ENCODE data around the gene OGFOD1. TPM values are rescaled to one million over a fixed set of nuclear protein-coding genes. Genes with fewer than 3 reads are reported as not detected.

The OGFOD1 gene
- total and polyA plus RNA-seq, 2 of the 13 experiments (the other 11 are each of a cell fraction or from before 2014, with no cell fraction given): 35.2 to 81.3 TPM

DNA sequence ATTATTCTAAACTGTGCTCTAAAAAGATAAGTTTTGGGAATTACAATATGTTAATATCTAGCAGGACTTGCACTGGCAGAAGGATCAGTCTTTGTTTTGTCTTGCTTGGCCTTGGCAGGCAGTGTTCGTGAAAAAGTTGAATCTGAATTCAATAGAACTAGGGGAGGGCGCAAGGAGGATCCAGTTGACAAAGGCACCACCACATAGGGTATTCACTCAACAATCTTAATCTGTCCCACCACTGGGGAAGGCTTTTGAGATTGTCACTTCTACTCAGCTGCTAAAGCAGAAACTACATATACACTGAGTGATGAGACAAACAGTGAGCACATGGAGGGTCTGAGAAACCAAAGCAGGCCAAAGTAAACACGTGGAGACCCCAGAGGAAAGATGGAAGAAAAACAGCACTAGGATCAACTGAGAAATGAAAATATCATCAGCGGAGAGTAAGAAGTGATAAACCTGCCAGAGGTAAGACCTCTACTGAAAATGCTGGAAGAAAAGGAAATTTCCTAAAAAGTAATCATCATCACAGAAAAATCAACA is 28.4 kb upstream of the OGFOD1 start:
- POLR2A ChIA-PET: interaction anchor here (0.7 to 2.4 kb wide), 4 partner anchors 14 to 29 kb away, joined by 3 to 8 read pairs (median 4); partner anchors contain the start of genes NUDT21 and OGFOD1
- WGBS (ENCODE audit: low lambda C conversion rate): 58% methylated on average over 4 of the region's 4 CpGs
- H3K79me2 ChIP-seq (ENCODE audit: insufficient read depth, low read length): peaks cover 62% of the 10 kb centered on the region
- CTCF ChIA-PET (ENCODE audit: low intra/inter-chr PET ratio, low total read pairs): no interaction called here
- no peak for FAIRE-seq
- ATAC-seq: no peak
- H3K9me3 ChIP-seq (ENCODE audit: low read length): no peaks in the 10 kb centered on the region
- peaks cover 60% of the 10 kb centered on the region for H3K4me1 ChIP-seq (ENCODE audit: insufficient read depth, low read length)
- peak overlapping the region; percentile 89 for H3K4me2 ChIP-seq (ENCODE audit: low read depth, low read length)
- intact Hi-C loops (cut with micrococcal nuclease; ENCODE audit: unreplicated experiment): loop anchor here (2.0 kb wide), 1 partner anchor 14 kb away; no protein-coding TSS in a partner anchor
- TF ChIP-seq, protein P1, sequence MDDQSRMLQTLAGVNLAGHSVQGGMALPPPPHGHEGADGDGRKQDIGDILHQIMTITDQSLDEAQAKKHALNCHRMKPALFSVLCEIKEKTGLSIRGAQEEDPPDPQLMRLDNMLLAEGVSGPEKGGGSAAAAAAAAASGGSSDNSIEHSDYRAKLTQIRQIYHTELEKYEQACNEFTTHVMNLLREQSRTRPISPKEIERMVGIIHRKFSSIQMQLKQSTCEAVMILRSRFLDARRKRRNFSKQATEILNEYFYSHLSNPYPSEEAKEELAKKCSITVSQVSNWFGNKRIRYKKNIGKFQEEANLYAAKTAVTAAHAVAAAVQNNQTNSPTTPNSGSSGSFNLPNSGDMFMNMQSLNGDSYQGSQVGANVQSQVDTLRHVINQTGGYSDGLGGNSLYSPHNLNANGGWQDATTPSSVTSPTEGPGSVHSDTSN (CRISPR knock-in tag; IDR thresholded peaks at IDR 0.05; ENCODE audit: borderline replicate concordance): no peak
- TF ChIP-seq FOXA1 (IDR thresholded peaks at IDR 0.05) (no peak), FOXA1 (CRISPR knock-in tag; IDR thresholded peaks at IDR 0.05) (peak; percentile 26; the same call in 1 of the 2 replicates), ZZZ3 (CRISPR knock-in tag; IDR thresholded peaks at IDR 0.05; ENCODE audit: borderline replicate concordance) (no peak), KDM2A (CRISPR knock-in tag; IDR thresholded peaks at IDR 0.05; ENCODE audit: borderline replicate concordance, low read depth) (no peak), ZFX (CRISPR knock-in tag; IDR thresholded peaks at IDR 0.05; ENCODE audit: low read depth) (peak; percentile 54; the same call in 1 of the 2 replicates), ZNF34 (CRISPR knock-in tag; IDR thresholded peaks at IDR 0.05; ENCODE audit: borderline replicate concordance) (0 out of 2 replicates have a peak, but pooled peaks have one; percentile 48), ZFY (CRISPR knock-in tag; IDR thresholded peaks at IDR 0.05) (peak; percentile 47; the same call in 1 of the 2 replicates), XRCC5 (optimal IDR thresholded peaks at IDR 0.05; ENCODE audit: low read length) (no peak), ZNF136 (CRISPR knock-in tag; IDR thresholded peaks at IDR 0.05; ENCODE audit: low read depth) (no peak), ZFP36L1 (CRISPR knock-in tag; IDR thresholded peaks at IDR 0.05) (0 out of 2 replicates have a peak, but pooled peaks have one; percentile 39)
- TF ChIP-seq, protein P2, sequence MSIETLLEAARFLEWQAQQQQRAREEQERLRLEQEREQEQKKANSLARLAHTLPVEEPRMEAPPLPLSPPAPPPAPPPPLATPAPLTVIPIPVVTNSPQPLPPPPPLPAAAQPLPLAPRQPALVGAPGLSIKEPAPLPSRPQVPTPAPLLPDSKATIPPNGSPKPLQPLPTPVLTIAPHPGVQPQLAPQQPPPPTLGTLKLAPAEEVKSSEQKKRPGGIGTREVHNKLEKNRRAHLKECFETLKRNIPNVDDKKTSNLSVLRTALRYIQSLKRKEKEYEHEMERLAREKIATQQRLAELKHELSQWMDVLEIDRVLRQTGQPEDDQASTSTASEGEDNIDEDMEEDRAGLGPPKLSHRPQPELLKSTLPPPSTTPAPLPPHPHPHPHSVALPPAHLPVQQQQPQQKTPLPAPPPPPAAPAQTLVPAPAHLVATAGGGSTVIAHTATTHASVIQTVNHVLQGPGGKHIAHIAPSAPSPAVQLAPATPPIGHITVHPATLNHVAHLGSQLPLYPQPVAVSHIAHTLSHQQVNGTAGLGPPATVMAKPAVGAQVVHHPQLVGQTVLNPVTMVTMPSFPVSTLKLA (IDR thresholded peaks at IDR 0.05): peak; percentile 91
- TF ChIP-seq, protein P3, sequence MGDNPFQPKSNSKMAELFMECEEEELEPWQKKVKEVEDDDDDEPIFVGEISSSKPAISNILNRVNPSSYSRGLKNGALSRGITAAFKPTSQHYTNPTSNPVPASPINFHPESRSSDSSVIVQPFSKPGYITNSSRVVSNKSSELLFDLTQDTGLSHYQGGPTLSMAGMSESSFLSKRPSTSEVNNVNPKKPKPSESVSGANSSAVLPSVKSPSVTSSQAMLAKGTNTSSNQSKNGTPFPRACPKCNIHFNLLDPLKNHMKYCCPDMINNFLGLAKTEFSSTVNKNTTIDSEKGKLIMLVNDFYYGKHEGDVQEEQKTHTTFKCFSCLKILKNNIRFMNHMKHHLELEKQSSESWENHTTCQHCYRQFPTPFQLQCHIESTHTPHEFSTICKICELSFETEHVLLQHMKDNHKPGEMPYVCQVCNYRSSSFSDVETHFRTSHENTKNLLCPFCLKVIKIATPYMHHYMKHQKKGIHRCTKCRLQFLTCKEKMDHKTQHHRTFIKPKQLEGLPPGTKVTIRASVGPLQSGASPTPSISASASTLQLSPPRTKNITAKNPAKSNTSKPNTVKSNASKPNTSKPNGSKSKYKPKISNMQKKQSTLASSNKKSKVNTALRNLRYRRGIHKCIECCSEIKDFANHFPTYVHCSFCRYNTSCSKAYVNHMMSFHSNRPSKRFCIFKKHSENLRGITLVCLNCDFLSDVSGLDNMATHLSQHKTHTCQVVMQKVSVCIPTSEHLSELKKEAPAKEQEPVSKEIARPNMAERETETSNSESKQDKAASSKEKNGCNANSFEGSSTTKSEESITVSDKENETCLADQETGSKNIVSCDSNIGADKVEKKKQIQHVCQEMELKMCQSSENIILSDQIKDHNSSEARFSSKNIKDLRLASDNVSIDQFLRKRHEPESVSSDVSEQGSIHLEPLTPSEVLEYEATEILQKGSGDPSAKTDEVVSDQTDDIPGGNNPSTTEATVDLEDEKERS (CRISPR knock-in tag; IDR thresholded peaks at IDR 0.05): no peak
- H3K27me3 ChIP-seq (ENCODE audit: control insufficient read depth in 1 of 2, insufficient read depth in 2 of 2, low read length in 2 of 2): no peaks in the 10 kb centered on the region; a peak in 2 of 5 replicates
- H4K20me1 ChIP-seq (ENCODE audit: insufficient read depth, low read length): peaks cover 11% of the 10 kb centered on the region
- DNase-seq (ENCODE audit: low spot score): no peak
- H3K9ac ChIP-seq (ENCODE audit: insufficient read depth, low read depth, low read length): peak overlapping the region; percentile 46; the same call in 1 of the 2 replicates
- H2AFZ ChIP-seq (ENCODE audit: low read length): no peak overlapping the region
- H3K36me3 ChIP-seq (replicated peaks in 1 of 2; ENCODE audit: control insufficient read depth in 1 of 2, insufficient read depth in 2 of 2, low read length in 2 of 2): peaks cover 0 to 2% of the 10 kb centered on the region in 2 experiments; a peak in 1 of 5 replicates
- no peak overlapping the region for H3K27ac ChIP-seq (ENCODE audit: extremely low read length, insufficient read depth, low read length)
- H3K4me3 ChIP-seq (replicated peaks in 1 of 3; ENCODE audit: insufficient read depth in 1 of 3, low read depth in 2 of 3, low read length in 3 of 3): peak overlapping the region; percentile 78 to 90 (median 89); a peak in 5 of 6 replicates
- in situ Hi-C loops (cut with HindIII; ENCODE audit: extremely low pct_ligation_motif_present, low pct_unique_long_range_greater_than_20kb): no loop called here
- no TSS peak for BruUV-seq (replicated peaks)

Measured in HepG2 (cell line).